NCI-H1694 treated with DMSO at 0.1 percent for 48 hours (cell line): ENCODE measurements around the gene UPB1.
A peak's percentile ranks its signal among the peaks of the same experiment; 100 is the strongest.
"Not testable (repeated sequence)": the region's sequence is repeated elsewhere in the genome, so short reads cannot be mapped to it uniquely, and the experiment has no call there.

Experiments
- DNase-seq: peaks from one replicate; lab custom pipeline; 2025; lab: John Stamatoyannopoulos, UW

UPB1 gene

GRCh38 chr22:24504956-24505736 is 10.0 kb downstream of the UPB1 start:
- DNase-seq = no peak

- no peak for DNase-seq
These were observed 11.8 kb downstream of the UPB1 start for GRCh38 chr22:24506802-24507438.

DNA sequence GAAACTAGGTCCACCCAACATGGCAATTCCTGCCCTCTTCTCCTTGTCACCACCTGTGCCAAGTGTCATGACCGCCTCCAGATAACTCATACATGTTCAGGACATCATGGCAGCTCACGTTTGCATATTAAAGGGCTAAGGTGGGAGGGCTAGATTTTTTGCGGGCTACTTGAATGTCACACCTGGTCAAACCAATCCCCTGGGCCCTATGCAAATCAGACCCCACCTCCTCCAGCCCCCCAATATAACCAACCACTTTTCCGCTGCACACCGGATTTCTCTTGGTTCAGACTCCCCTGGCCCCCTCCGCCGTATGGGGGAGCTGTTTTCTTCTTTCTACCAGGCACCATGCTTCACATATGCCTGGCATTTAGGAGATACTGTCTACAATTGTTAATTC is 12.6 kb downstream of the UPB1 start:
- DNase-seq = no peak

GRCh38 chr22:24510637-24511625 is 15.8 kb downstream of the UPB1 start:
- no peak for DNase-seq

GRCh38 chr22:24512043-24512442 is 16.9 kb downstream of the UPB1 start:
- no peak for DNase-seq

GRCh38 chr22:24513378-24514240 is 18.5 kb downstream of the UPB1 start:
- DNase-seq = no peak

DNA sequence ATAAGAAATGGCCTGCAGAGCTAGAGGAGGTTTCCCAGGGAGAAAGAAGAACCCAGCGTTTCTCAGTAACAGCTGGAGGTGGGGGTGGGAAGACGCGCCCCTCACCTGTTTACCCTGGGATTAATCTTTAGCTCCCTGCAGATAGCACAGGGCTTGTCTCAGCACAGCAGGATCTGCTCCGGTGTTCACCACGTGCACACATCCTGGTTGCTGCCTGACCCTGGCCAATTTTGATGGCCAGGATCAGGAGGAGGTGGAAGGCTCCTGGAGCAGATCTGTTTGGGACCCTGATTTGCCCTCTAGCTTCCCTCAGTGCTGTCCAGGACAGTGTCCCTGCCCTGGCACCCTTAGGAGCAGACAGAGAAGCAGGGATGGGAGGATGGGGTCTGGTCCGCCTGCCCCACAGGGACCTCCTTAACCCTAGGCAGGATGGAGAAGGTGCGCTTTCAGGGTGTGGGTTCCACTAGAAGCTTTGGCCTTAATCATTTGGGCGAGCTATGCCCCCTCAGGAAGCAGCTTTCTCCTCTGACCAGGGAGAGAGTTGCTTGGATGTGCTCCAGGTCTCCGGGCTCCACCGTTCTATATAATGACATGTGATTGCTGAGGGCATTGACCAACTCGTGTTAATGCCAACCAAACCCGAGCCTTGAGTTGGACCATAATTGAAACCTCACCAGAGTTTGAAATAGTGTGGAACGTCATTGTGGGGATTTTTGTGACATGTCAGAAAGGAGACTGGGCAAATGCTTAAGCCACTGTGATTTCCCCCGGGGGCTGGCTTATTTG is 19.3 kb downstream of the UPB1 start:
- no peak for DNase-seq

DNA sequence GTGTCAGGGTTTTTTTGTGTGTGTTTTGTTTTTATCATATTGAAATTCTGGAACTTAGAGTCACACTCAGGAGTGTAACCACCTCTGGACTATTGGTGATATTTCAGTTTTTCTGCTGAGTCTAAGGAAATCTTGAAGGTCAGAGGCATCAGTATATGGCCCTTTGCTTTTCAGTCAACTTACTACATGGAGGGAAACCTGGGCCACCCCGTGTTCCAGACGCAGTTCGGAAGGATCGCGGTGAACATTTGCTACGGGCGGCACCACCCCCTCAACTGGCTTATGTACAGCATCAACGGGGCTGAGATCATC is 19.9 kb downstream of the UPB1 start:
- DNase-seq = no peak

GRCh38 chr22:24516301-24516737 is 21.2 kb downstream of the UPB1 start:
- no peak for DNase-seq

GRCh38 chr22:24517446-24517845 is 22.3 kb downstream of the UPB1 start:
- DNase-seq = no peak

DNA sequence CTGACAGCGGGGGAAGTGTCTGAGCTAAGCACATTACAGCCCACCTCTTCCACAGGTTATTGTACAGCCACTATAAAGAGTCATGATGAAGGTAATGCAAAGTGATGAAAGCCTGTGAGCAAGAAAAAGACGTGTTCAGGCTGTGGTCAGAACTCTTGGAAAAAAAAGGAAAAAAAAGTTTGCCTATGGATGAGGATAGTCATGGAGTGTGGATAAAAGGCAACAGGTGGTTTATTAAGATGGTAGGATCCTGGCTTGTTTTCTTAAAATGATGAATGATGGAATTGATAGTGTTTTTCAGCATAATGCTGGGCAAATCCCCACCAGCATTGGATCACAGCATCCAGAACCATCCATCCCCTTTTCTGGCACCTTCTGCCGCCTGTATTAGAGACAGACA is 23.1 kb downstream of the UPB1 start:
- no peak for DNase-seq

DNA sequence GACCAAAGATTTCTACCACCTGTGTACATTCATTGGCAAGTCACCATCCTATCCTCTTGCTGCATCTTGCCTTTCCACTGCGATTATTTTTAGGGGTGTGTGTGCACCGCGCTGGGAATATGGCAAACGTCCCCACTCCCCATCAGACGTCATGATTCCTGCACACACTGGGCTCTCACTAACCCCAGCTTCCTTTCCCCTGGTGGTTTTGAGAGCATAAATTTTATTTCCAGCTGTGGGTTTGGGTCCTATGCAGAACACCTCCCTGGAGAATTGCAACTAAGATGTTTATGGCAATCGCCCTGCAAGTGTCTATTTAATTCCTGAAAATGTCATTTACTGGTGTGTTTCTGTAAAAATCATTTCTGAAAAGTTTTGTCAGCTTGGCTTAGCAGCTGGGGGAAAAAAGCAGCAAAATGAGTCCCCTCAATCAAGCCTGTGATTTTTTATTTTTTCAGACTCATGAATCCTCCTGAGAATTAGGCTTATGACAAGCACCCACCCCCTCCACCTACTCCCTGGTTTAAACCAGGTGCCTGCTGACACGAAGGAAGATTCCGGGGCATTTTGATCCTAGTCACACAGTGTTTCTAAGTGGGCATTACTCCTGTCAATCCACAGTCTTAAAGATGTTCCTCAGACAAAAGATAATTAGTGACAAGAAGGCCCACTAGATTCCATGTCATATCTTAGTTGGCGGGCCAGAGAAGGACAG is 23.8 kb downstream of the UPB1 start:
- no peak for DNase-seq

DNA sequence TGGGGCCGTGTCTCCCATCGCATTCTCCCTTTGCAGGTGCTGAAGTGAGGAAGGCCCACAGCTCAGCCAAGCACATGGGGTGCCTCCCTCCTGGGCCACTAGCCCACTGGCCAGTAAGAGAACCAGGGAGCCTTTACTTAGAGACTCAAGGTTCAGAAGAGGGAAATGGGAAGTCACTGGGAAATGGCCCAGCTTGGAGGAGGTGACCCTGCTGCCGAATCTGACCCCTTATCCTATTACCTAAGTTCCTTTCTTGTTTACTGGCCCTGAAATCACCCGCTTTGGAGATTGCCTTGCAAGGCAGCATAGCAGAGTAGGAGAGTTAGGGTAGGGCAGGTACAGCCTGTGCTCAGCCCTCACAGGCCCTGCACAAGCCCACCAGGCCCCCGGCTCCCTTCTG is 24.4 kb downstream of the UPB1 start:
- no peak for DNase-seq

GRCh38 chr22:24521791-24522245 is 26.7 kb downstream of the UPB1 start:
- DNase-seq = peak; percentile 38

DNA sequence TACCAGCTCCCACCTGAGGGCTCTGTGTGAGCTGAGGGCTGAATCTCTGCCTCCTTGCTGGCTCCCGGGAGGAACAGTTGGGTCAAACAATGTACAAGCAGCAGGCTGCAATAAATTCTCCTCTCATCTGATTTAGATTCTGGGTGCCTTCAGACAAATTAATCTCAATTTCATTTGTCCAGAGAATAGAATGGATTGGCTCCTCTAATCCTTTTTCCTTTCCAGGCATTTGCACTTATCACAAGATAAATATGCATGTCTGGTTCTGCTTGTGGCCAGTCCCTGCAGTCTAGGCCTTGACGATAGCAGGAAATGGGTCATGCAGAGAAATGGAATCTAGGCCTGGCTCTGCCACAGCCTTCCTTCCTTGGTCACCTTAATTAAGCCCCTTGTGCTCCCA is 28.7 kb downstream of the UPB1 start:
- no peak for DNase-seq

DNA sequence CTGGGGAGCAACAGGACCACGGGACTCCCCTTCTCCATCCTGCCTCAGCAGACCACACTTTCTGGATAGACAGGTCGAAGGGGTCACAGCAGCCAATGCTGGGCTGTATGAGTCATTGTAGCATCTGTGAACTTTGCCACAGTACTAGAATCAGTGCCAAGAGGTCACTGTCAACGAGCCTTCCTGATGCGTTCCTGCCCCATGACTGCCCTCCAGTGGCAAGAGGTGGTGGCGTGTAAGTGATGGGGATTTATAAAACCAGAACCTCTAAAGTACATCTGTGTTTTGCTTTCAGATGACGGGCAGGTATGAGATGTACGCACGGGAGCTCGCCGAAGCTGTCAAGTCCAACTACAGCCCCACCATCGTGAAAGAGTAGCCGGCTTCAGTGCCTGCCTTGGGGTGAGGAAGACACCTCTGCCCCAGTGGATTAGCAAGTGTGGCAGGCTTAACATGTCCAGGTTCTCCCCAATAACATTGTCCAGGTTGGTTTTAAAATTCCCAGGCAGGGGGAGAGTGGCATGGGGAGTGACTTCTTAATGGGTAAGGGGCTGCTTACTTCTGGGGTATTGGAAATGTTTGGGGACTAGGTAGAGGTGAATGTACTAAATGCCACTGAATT is 30.4 kb downstream of the UPB1 start:
- peak; percentile 65 for DNase-seq

DNA sequence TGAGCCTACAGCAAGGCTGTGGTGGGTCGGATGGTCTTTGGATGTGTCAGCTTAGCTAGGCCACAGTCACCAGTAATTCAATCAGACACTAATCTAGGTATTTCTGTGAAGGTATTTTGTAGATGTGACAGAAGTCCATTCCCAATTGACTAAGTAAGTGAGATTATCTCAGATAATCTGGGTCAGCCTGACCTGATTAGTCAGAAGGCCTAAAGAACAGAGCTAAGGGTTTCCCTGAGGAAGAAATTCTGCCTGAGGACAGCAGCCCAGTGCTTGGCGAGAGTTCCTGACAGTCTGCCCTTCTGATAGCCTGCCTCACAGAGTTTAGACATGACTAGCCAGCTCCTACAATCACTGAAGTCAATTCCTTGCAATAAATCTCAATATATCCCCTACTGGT is 31.1 kb downstream of the UPB1 start:
- DNase-seq = no peak

- DNase-seq = no peak
These were observed 34.8 kb downstream of the UPB1 start for GRCh38 chr22:24529898-24530297.

- DNase-seq = not testable (repeated sequence)
These were observed 35.8 kb downstream of the UPB1 start for GRCh38 chr22:24530968-24531367.

DNA sequence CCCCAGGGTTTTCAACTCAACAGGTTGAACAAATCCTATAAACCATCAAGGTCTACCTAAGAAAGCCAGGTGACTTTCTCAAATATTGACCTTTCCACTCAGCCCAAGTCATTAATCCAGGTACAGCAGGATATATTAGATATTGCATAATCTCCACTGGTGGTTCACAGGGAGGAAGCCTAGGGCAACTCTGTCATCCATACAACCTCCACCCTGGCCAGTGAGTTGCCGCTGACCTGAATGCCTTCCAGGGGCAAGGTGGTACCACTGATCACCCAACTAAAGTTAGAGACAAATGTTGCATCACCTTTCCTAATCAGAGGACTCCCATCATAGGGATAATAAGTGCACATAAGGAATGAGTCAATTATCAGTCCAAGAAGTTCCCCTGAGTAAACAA is 36.9 kb downstream of the UPB1 start:
- no peak for DNase-seq
